ENCODE measurements around the gene PIF1.

DNA sequence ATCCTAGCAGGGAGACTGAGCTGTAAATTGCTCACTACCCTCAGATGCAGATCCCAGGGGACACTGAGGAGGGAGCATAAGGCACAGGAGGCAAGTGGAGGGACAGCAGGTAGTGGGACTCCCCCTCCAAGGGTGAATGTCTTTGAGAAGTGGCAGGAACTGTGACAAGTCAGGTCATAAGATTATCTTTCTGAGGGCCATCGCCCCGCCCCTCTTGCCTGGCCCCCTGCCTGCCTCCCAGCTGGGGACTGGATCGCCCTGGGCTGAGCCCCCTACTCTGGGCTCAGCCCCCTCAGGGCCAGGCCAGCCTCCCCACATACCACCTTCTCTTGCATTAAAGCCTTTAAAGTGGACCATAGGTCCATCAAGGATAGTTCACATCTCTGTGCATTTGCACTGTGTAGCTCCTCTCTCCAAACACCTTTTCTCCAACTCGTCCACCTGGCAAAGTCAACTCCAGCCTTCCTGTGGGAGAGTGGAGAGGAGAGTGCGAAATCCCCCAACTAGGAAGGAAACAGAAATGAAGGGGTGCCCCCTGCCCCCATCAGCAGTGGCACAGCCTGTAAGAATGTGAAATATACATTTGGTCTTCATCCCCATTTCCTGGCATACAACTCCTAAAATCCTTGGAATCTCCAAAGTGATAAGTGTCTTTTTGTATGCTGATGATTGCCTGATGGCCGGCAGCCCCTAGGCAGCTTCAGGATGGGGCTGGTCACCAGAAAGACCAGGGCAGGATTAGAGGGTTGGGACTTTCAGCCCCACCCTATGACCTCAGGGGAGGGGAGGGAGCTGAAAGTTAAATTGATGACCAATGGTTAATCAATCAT, 14.7 kb downstream of the PIF1 start:
- TF ChIP-seq YY1 (IDR thresholded peaks at IDR 0.05; ENCODE audit: insufficient read depth, insufficient read length) (no peak), ZNF274 (IDR thresholded peaks at IDR 0.05; ENCODE audit: low read depth, low read length) (no peak)

Data from NT2/D1 (cell line).